DND-41 (cell line): ENCODE results near the gene FOXP1.

Source experiments
- CTCF ChIP-seq: IDR thresholded peaks from 2 replicates; pipeline ENCODE4 v1.5.1; 2012; ENCODE audit warnings: borderline replicate concordance, low read length, moderate library complexity, mild to moderate bottlenecking; ENCODE audit not compliant: poor library complexity, severe bottlenecking; ENCODE audit errors: extremely low read depth
- EZH2 ChIP-seq: IDR thresholded peaks from 3 replicates; pipeline ENCODE4 v1.6.1; 2012; ENCODE audit warnings: borderline replicate concordance, low read depth, mild to moderate bottlenecking, moderate library complexity, low read length, inconsistent platforms; ENCODE audit not compliant: severe bottlenecking

GRCh38 chr3:71356265-71356664 lies 227.3 kb downstream of the FOXP1 start:
- TF ChIP-seq CTCF: no peak
- no peak for TF ChIP-seq EZH2
